Occipital lobe (tissue), 2 donors: ENCODE measurements around the gene SLIT3. TPM values are rescaled to one million over a fixed set of nuclear protein-coding genes. Genes with fewer than 3 reads are reported as not detected.

ENCODE experiments used
- DNase-seq: peaks from one replicate; lab custom pipeline; 2025; lab: John Stamatoyannopoulos, UW
- total RNA-seq: library from RNA; depleted of rRNA; stranded (reverse); fragments of >200 nt; gene quantifications from one replicate; pipeline ENCODE4 v1.2.3, GENCODE V29; 2014

The SLIT3 gene
- total RNA-seq, 1 donor from 2014 or later = 0.78 TPM

DNA sequence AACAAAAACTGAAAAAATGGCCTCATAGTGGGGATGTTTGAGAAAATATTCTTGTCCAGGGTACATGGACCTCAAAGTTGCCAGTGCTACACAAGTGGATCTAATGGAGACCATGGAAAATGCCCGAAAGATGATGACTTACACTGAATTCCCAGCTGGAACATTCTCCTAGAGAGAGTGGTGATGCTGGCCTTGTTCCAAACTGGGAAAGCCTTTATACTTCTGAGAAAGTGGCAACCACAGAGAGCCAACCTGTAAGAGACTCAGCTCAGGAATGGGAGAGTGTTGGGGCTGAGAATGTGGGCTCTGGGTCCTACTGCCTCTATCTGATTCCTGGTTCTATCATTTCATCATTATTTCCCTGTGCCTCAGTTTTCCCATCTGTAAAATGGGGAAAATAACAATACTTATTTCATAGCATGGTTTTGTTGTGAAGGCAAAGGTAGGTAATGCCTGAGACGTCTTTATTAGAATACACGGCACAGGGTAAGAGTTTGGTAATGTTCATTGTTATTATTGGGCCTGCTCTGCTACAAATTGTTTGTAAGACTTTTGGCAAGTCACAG, 492.8 kb downstream of the SLIT3 start:
- DNase-seq = no peak

DNA sequence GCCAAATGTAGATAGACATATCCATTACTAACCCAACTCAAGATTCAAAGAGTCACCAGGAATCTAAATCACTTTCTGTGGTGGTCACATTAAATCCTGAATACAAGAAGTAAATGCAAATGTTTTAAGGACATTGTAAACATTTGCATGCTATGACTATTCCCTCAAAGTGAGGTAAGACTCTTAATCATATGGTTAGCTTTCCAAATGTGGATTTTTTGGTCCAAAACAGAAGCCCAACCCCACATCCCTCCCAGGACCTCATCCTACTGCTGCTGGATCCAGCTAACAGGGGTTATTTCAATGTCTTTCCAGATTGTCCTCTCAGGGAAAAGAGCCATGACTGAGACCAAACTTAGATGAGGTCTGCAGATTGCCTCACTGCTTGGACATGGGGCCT, 493.7 kb downstream of the SLIT3 start:
- no peak for DNase-seq

DNA sequence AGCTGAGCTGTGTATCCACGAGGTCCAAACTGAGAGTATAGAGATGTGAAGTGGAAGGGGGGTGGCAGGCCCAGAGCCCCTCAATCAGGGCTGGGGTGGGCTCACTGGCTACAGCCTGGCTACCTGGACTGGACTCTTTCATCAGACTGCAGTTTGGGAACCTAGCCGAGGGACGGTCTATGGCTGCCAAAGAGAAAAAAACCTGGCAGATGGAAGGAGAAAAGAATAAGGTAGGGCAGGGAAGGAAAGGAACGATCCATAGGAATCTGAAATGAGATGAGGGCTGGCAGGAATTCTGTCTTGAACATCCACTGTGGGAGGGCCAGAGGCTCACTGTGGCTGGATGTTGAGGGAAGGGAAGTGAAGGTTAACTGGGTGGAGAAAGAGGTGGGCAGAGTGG, 497.4 kb downstream of the SLIT3 start:
- no peak for DNase-seq

DNA sequence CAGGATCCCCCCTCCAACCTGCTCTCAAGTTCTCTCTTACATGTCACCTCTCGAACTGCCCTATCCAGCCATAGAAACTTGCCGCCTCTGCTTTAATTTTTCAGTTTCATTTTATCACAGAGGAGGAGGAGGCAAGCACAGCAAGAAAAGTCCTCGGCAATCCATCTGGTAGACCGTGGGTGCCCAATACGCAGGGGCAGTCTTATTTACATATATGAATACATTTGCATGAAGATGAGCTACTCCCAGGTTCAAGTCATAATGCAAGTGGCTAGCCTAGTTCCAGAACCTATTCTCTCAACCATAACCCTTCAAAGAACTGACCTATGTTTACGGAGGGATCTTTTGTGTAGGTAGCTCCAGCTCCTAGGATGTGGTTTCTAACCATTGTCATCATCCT, 498.6 kb downstream of the SLIT3 start:
- DNase-seq = no peak

DNA sequence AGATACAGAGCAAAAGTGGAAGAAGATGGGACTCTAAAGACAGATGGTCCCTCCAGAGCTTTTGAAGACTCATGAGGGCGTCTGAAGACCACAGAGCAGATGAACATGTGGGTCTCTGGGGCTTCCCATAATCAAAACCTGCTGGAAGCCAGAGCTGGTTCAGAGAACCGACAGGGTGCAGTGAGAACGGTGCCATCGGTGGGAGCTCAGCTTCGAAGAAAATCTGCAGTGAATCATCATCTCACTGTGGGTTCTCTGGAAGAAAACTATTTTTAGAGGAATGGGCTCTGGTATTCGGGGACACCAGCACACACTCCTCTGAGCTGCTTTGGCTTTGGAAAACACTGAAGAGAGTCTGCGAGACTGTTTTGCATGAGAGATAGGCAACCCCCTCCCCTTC, 499.4 kb downstream of the SLIT3 start:
- no peak for DNase-seq

DNA sequence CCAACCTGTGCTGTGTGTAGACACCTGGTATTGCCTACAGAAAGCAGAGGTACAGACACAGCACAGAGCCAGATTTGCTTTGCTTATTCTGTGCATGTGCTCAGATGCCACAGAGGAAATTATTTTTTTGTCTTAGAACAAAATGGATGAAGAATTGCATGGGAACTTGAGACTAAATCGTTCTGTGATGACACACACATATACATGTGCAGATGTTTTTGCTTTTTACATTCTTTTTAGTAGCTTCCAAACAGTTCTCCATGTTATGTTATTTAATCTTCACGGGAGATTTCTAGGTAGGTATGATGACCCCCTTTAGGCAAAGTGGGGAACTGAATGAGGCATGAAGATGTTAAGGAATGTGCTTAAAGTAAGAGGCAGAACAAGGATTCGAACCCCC, 500.2 kb downstream of the SLIT3 start:
- no peak for DNase-seq

DNA sequence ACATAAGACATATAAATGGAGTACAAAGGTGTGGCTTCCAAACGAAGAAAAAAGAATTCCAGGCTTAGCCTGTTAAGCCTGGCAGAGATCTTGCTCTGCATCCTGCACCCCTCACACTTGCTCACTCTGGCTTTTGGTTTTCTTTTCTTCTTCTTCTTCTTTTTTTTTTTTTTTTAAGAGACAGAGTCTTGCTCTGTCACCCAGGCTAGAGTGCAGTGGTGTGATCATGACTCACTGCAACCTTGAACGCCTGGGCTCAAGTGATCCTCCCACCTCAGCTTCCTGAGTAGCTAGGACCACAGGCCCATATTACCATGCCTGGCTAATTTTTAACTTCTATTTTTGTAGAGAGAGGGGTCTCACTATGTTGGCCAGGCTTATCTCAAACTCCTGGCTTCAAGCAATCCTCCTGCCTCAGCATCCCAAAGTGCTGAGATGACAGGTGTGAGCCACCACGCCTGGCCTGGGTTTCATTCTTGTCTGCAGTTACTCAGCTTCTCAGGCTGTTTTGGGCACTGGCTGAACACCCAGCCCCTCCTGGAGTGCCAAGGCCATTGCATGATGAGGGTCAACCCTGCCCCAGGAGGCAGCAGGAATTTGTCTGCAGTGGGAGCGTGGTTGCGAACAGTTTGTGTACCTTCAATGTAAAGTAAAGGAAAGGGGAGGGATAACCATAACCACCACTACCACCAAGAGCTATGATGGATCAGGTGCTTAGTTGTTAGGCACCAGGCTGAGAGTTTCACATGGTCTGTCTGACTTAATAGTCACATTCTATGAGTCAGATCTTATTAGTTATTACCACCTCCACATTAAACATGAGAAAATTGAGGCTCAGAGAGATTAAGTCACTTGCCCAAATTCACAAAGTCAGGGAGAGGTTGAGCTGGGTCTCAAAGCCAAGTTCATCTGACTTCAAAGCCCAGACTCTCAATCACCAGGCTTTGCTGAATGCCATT, 502.6 kb downstream of the SLIT3 start:
- no peak for DNase-seq

DNA sequence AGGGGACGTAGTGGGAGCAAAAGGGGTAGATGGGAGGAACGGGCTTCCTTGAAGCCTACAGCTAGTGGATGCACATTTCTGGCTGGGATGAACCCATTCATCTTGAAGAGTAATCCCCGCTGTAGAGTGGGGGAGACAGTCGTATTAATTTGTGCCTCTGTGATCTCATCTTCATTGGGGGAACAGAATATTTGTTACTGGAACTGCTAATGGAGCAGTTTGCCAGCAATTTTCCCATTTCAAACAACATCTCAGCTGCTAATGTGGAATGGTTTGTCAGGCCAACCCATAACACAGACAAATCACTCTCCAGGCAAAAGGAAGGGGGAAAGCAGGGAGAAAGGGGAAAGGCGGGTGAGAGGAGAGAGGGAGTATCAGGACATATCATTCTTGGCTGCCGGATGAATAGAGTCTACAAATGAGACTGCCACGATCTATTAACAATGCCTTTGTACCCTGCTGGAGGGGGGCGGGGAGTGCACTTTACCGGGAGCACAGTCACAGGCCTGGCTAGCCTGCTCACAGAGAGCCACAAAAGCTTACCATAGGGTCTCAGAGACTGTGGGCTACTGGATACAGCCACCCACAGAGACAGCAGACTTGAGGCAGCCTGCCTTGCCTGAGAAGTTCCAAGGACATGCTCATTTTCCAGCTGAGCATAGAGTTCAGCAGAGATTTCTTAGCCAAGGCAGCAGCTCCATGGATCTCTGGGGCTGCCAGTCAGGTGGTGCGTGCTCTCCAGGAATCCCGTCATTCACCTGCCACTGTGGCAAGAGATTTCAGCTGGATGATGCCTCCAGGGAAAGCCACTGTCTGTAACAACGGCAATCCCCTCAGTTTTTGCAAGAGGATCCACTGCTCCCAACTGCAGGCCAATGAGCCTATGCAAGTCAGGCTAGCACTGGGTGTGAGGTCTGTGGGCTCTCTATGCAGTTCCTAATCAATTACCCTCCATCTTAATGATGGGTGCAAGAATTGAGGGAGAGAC, 504.1 kb downstream of the SLIT3 start:
- DNase-seq = peak; percentile 24

DNA sequence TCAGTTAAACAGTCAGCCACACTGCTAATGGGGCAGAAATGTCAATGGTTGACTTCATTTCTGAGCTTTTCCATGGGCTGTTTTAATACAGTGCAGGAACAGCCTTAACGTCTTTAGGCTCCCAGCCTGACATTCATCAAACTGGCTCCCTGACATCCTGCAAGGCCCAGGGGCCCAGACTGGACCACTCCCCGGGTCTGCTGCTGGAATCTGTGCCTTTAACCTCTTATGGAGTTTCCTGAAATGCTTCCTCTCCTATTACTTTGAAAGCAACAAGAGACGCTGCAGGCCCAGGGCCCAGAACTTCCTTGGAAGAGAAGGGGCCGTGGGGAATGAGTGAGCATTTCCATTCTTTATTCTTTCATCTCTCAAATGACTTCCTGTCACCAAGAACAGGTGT, 504.9 kb downstream of the SLIT3 start:
- DNase-seq = no peak

DNA sequence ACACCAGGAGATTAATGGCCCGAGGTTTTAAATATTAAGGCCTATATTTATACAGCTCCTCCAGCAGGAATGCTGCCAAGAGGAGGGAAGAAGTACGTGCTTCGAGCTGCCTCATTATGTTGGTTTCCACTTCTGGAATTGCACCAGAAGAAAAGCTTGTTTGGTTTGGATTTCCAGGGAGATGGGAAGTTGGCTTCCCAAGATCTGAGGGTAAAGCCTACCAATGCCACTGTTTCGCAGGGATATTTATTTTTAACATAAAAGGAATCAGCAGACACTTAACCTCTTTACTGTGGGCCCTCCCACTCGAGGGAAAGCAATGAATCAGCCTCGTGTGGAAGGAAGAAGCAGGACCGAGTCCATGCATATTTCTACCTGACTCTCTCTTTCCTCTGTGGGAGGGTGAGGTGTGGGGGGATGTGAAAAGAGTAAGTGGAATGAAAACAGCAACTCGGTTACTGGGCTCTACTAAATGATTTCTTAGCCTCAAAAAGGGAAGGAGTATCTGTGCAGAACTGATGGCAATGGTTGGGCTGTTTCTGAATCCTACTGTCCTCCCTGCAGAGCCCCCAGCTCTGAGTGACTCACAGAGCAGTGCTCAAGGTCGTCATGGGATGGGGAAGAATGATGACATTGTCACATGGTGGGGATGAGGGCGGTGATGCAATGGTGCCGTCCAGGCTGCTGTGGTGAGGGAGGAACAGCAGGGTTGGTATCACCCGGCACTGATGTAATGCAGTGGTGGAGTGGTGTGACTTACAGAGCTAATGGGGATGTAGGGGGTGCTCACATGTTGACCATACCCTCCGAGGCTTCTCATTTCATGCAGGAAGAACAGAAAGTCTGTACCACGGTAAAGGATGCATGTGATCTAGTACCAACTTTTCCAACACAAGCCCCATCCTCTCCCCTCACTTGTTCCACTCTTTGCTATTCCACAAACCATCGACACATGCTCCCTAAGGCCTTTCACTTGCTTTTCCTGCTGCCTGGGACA, 506.8 kb downstream of the SLIT3 start:
- DNase-seq = peak; percentile 64

DNA sequence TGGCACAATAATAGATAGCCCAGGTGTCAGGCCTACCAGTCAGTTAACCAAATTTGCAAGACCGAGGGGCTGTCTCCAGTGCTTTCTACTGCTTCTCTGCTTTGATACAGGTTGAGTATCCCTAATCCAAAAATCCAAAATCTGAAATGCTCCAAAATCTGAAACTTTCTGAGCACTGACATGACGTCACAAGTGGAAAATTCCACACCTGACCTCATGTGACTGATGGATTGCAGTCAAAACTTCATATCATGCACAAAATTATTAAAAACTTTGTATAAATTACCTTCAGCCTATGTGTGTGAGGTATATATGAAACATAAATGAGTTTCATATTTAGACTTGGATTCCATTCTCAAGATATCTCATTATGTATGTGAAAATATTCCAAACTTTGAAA, 508.3 kb downstream of the SLIT3 start:
- DNase-seq = no peak

DNA sequence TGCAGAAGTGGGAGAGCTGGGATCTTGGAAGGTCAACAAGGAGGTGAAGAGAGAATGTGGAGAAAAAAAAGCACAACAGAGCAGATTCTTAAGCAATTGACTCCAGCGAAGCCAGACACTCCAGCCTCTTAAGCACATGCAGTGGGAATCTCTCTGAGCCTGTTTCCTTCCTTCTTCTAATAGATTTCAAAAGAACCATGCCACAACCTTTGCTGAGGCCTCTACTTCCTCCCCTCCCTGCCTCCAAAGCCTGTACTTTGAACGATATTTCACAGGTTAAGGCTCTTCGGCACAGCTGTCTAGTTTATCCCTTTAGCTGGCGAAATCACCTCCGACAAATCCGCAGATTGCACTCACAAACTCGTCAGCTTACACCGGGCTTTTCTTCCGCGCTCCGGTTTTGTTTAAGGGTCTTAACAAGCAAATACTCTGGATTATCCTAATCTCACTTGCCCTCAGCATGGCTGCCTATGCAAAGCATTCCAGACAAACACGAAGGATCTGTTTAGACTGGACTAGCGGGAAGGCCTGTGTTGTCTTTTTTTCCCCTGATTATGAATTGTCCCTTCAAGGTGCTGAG, 510.2 kb downstream of the SLIT3 start:
- no peak for DNase-seq

DNA sequence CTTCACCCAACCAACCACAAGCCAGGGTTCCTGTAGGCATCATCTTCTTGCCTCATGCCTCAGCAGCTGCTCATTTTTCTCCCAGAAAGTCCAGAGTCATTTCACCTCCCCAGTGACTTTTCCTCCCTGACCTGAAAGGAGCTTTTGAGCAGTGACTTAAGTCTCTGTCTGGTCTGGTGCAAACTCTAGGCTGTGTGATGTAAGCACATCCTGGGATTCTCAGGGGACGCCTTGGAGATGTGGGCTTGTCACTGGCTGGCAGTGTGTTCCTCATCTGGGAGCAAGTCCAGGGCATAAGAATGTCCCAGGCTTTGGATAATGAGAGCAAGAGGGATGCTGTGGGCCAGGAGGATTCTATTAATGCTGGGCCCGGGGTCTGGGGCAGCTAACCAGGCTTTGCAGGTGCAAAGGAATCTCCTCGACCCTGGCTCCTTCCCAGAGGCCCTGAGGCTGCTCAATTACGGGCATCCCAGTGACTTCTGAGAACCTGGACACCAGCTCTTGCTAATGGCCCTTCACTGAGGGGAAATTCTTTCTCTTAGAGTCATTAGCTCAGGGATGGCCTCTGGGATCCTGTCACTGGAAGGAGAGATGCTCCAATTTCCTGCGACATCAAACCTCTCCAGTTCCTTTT, 510.8 kb downstream of the SLIT3 start:
- DNase-seq = no peak

DNA sequence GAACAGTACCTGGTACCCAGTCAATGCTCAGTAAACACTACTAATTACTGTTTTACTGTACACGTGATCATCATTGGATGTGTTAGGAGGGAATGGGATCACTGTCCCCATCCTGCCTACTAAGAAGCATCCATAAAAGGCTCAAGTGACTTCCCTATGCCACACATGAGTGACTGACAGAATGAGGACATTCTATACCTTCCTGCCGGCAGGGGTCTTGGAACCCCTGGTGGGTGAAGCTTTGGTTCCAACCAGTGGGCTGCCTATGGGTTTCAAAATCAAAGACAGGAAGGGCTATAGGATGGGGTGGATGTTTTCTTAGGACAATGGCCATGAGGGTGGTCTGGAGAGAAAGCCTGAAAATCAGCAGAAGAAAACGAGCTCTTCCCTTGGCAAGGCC, 512.2 kb downstream of the SLIT3 start:
- DNase-seq = no peak

DNA sequence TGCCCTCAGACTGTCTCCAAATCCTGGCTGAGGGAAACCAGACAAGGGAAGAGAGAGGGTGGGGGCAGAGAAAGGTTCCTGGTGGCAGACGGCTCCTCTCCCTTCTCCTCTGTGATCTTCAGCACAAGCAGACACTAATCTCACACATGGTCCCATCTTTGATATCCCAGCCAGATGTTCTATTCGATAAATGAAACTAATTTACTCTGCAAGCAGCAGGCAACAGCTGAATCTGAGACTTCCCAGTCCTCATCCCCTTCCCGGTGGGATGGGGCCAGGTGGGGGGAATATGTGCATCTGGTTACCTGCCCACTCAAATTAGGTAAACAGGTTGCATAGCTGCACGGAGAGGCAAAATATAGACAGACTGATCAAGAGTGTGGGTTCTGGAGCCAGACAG, 512.8 kb downstream of the SLIT3 start:
- no peak for DNase-seq

DNA sequence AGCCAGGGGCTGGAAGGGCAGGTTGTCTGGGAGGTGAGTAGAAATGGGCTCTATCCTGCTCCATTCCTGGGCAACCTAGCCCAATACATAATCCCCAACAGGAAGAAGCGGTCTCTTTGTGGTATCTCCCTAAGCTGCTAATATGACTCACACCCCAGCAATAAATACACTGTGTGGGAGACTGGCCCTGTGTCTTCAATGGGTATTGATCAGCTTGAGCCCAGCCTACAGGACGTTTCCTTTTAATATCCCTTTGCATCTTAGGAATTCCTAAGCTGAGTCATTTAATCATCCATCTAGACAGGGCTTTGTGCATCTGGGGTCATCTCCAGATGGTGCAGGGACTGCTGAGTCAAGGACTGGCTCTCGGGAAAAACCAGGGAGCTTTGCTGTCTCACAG, 514.8 kb downstream of the SLIT3 start:
- DNase-seq = no peak

DNA sequence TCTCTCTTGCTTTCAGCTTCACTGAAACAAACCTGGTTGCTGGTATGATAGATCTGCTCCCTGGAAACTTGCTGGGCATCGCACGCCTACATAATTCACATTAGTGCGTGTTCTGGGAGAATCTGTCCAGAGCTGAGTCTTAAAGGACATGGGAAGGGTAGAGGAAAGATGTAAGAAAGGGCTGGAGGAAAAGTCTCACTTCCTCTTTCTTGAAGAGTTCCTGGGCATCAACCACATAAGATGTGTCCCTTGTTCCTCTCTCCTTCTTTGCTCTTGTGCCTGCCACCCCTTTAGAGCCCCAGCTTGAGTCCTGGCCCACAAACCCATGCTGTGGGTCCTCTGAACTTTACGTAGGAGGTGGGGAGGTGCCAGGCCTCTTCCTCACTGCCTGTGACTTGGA, 516.5 kb downstream of the SLIT3 start:
- no peak for DNase-seq

DNA sequence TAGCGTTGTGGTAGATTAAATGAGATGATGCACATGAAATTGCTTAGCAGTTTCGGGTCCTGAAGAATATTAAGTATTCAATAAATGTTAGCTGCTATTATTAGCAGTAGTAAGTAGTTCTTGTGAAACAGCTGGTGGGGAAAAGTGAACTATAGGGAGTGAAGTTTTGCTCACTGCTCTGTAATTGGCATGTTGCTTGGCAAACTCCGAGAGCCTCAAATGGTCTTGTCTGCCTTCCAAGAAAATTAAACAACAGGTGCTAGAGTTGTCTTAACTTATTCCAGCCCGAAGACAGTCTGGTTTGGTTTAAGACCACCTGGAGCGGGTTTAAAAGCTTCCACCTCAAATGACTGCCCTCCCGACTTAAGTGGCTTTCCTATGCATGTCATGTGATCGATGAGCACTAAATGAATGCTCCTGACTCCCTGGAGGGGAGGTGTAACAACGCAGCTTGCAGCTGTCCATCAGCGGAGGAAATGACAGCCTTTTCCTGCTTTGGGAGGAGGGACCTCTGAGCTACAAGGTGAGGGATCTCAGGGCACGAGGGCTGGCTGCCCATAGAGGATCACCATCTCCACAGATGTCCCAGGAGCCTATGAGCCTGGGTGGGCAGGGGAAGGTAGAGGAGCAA, 518.9 kb downstream of the SLIT3 start:
- DNase-seq = no peak

DNA sequence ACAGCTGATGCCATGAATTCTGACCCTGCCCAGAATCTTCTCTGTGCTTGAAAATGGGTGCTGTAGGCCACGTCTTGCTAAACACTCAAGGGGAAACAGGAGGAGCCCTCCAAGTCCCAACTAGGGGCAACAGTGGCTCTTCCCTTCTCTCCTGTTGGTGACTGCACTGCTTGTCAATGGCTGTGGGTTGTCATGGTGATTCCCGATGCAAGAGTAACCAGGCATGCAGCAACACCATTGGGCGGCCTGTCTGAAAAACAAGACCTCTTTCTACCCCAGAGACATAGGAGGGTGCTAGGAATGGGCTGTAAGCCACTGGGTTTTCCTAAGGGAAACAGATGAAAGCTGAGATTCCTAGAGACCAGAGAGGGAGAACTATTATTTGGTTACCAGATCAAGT, 520.1 kb downstream of the SLIT3 start:
- no peak for DNase-seq
